Osteocyte (in vitro differentiated cells): ENCODE results near the gene MRPL36. TPM values are rescaled to one million over a fixed set of nuclear protein-coding genes. Genes with fewer than 3 reads are reported as not detected.

Experiments
- DNase-seq: peaks from one replicate; pipeline ENCODE4 v3.0.0; 2021; ENCODE audit warnings: mixed read lengths; ENCODE audit not compliant: unreplicated experiment; ENCODE audit errors: extremely low spot score
- H3K27ac Mint-ChIP-seq: one replicate; pipeline ENCODE4 v1.8.0; 2021; ENCODE audit warnings: mild to moderate bottlenecking, mixed read lengths; ENCODE audit not compliant: unreplicated experiment
- H3K27me3 Mint-ChIP-seq: one replicate; pipeline ENCODE4 v1.8.0; 2021; ENCODE audit warnings: mixed read lengths; ENCODE audit not compliant: unreplicated experiment
- H3K36me3 Mint-ChIP-seq: one replicate; pipeline ENCODE4 v1.8.0; 2021; ENCODE audit warnings: mixed read lengths; ENCODE audit not compliant: unreplicated experiment
- H3K4me1 Mint-ChIP-seq: one replicate; pipeline ENCODE4 v1.8.0; 2021; ENCODE audit warnings: mixed read lengths; ENCODE audit not compliant: unreplicated experiment
- H3K4me3 Mint-ChIP-seq: one replicate; pipeline ENCODE4 v1.8.0; 2021; ENCODE audit warnings: mild to moderate bottlenecking, moderate library complexity, mixed read lengths; ENCODE audit not compliant: unreplicated experiment
- H3K9me3 Mint-ChIP-seq: one replicate; pipeline ENCODE4 v1.8.0; 2021; ENCODE audit warnings: mixed read lengths; ENCODE audit not compliant: unreplicated experiment
- CTCF ChIP-seq: fragments of 200-600 bp; sonication (generic); IDR thresholded peaks from 2 replicates; pipeline ENCODE4 v1.5.0; 2021; ENCODE audit warnings: antibody characterized with exemption, mild to moderate bottlenecking, moderate library complexity
- total RNA-seq: library from RNA; stranded (reverse); gene quantifications from 2 replicates; pipeline ENCODE4 v1.2.1, GENCODE V29; 2021

MRPL36 gene
- total RNA-seq, 1 donor from 2014 or later, result 44.0 TPM

- Mint-ChIP-seq H3K4me1 (no peaks in the 10 kb centered on the region), H3K27me3 (peaks cover 32% of the 10 kb centered on the region), H3K27ac (no peak overlapping the region), H3K9me3 (no peaks in the 10 kb centered on the region), H3K36me3 (no peaks in the 10 kb centered on the region), H3K4me3 (no peak overlapping the region)
- no peak for DNase-seq
- TF ChIP-seq CTCF, result no peak
These were observed 35.2 kb upstream of the MRPL36 start for GRCh38 chr5:1834721-1835429.

GRCh38 chr5:1834022-1834551 is 34.5 kb upstream of the MRPL36 start:
- Mint-ChIP-seq H3K27ac (no peak overlapping the region), H3K4me3 (no peak overlapping the region), H3K36me3 (no peaks in the 10 kb centered on the region), H3K27me3 (peaks cover 28% of the 10 kb centered on the region), H3K4me1 (no peaks in the 10 kb centered on the region), H3K9me3 (no peaks in the 10 kb centered on the region)
- TF ChIP-seq CTCF, result no peak
- DNase-seq, result no peak

GRCh38 chr5:1833264-1834021 is 33.8 kb upstream of the MRPL36 start:
- H3K4me3 Mint-ChIP-seq, result no peak overlapping the region
- H3K9me3 Mint-ChIP-seq, result no peaks in the 10 kb centered on the region
- H3K36me3 Mint-ChIP-seq, result no peaks in the 10 kb centered on the region
- no peak for TF ChIP-seq CTCF
- no peak overlapping the region for H3K27ac Mint-ChIP-seq
- H3K4me1 Mint-ChIP-seq, result no peaks in the 10 kb centered on the region
- H3K27me3 Mint-ChIP-seq, result peaks cover 27% of the 10 kb centered on the region
- DNase-seq, result no peak

- no peak for DNase-seq
- no peak overlapping the region for H3K4me3 Mint-ChIP-seq
- no peaks in the 10 kb centered on the region for H3K36me3 Mint-ChIP-seq
- peaks cover 27% of the 10 kb centered on the region for H3K27me3 Mint-ChIP-seq
- no peak overlapping the region for H3K27ac Mint-ChIP-seq
- H3K4me1 Mint-ChIP-seq, result no peaks in the 10 kb centered on the region
- no peaks in the 10 kb centered on the region for H3K9me3 Mint-ChIP-seq
- TF ChIP-seq CTCF, result no peak
These were observed 33.0 kb upstream of the MRPL36 start for GRCh38 chr5:1832511-1833250.
